Measurements from ENCODE around the gene MLKL.
"Not testable (repeated sequence)": the region's sequence is repeated elsewhere in the genome, so short reads cannot be mapped to it uniquely, and the experiment has no call there.

The MLKL gene

DNA sequence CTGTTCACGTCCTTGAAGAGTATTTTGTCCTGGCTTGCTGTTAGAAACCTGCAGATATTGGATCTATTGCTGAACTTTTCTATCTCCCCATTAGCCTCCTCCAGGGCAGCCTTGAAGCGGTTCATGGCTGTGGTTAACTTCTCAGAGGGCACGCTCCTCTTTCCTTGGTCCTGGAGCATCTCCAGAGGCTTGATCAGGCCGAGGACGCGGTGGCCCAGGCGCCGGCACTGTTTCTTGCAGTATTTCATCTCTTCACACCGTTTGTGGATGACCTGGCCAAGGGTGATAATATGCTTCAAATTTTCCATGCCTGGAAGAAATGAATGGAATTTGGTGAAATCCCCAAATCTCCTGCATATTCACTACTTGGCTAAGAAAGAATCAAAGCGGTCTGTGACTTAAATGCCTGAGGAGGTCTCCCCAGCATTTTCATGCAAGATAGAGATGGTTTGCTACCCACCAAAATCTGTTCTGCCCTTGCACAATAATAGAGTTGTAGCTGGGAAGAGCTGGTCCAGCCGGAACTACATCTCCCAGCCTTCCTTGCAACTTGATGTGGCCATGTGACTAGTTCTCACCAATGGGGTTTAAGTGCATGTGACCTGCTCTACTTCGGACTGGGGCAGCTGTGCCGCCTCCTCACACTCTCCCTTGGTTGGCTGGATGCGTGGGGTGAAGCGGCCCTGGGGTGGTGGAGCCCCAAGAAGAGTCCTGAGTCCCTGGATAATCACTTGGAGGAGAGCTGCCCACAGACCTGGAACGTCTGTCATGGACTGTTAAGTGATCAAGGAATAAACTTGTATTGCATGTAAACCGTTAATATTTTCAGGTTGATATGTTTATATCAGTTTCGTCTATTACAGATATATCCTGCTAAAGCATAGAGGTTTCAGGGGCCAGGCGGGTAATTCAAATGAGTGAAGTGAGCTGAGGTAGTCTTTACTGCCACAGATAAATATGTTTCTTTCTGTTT, 4.9 kb downstream of the MLKL start:
- peak; percentile 86 for DNase-seq

DNA sequence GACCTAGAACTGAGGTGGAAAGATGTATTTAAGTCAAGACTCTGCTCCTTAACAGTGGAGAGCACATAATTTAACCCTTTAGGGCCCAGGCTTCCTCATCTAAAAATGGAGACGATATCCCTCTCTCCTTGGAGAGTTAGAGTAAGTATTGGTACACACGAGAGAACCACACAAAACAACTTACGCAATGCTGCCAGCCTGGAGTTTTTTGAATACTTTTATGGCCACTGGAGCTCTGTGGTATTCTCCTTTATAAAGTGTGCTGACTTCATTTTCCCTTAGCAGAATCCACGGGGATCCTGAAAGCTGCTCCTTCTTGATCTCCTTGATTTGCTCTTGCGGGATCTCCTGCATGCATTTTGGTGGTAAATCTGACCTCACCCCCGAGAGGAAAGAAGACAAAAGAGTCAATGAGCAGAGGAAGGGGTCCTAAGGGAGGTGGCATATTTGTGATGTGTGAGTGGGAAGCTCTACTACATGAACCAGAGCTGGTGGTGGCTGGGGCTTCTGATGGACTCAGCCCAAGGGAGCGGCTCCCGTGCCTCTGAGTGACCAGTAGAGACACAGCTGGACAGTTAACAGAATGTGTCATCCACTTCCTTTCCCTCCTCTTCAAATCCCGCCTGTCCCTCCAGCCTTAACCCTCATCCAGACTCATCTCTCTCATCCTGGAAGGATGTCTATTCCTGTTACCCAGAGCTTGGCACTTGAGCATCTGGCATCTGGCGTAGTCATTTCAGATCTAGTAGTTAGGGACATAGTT, 9.4 kb downstream of the MLKL start:
- no peak for DNase-seq

DNA sequence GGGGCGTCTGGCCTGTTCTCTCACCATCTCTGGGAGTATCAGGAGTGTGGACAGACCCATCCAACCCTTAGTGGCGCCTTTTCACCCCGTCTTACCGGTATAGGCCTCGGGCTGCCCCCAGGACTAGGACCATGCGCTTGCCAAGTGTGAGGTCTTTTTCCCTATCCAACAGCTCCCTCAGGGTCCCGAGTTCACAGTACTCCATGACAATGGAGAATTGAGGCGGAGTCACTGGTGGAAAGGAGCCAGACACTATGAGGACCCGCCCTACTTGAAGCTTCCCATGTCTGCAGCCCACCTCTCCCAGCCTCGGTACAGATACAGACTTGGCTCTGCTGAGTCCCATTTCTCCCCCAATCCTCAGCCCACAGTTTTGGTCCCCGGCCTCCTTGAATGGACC, 18.1 kb downstream of the MLKL start:
- no peak for DNase-seq

- DNase-seq = no peak
Observed at GRCh38 chr16:74680681-74681080, 20.0 kb downstream of the MLKL start.

DNA sequence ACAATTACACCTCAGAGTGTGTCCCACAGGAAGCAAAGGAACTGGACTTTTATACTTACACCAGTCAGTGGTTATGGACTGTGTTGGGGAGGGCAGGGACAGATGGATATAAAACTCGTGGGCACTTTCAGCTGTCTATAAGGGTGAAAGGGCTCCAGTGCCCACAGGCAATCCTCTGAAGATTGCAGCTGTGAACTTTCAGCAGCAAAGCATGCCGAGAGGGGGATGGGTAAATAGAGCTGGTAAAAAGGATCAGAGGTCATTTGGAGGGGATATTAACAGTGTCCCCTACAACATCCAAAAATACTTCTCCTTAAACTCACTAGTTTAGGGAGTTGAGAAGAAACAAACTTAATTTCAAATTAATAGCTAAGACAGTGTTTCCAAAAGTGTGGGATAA, 20.7 kb downstream of the MLKL start:
- no peak for DNase-seq

DNA sequence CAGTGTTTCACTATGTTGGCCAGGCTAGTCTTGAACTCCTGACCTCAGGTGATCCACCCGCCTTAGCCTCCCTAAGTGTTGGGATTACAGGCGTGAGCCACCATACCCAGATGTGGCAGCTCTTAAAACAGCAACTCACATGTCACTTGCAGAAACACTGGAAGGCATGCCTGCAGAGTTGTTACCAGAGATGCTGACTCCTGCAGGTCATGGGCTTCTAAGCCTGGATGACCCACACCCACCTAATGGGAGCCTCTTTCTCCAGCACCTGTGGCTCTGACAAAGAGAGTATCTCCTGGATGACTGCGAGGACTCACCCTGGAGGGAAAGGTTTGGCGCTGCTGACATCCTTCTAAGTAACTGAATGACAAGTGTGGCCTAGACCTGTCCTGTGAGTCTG, 22.8 kb downstream of the MLKL start:
- DNase-seq = no peak

DNA sequence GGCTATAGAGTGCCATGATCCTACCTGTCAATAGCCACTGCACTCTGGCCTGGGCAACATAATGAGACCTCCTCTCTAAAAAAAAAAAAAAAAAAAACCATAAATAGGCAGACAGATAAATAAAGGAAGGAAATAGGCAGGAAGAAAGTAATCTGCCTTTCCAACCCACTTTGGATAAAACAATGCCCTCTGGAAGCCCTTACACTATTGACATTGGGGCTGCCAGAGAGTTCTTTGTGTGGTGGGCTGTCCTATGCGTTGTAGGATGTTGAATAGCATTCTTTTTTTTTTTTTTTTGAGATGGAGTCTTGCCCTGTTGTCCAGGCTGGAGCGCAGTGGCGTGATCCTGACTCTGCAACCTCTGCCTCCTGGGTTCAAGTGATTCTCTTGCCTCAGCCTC, 26.8 kb downstream of the MLKL start:
- no peak for DNase-seq

GRCh38 chr16:74668877-74669276, 31.8 kb downstream of the MLKL start:
- DNase-seq = not testable (repeated sequence)

- peak; percentile 53 for DNase-seq
Observed at GRCh38 chr16:74667255-74667700, 33.4 kb downstream of the MLKL start.

DNA sequence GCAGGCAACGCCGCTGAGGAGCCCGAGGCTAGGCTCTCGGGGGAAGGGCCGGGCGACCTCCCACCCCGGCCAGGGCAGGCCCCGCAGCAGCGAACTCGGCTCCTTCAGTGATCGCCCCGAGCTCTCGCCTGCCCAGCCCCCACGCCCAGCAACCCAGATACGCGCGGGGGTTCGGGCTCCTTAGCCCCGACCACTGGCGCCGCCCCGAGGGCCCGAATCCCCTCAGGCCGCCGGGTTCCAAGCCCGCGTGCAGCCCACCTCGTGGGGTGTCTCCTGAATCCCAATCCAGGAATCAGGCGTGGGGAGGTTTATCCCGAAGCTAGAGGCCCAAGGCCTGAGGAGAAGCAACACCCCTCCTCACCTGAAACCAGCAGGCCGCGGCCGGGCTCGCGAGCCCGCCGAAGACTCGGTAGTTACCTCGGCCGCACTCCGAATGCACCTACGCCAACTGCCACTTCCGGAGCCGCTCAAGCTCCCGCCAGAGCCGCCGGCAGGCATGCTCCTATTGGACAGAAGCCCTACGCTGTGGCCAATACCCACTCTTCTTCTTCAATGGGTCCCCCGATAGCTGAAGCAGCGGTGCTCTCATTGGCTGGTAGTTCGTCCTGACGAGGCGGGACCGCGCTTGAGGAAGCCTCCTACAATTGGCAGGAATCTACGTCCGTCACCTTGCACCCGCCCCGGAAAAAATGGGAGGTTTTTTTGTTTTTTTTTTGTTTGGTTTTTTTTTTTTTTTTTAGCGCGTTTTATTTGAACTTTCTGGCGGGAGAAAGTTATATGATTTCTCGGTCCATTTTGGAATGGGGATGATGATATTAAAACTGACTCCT, 34.0 kb downstream of the MLKL start, which contains the start of gene RFWD3:
Gene RFWD3, minus strand, starts transcription at position 453 of the 830 bp plus-strand sequence. CDS start 5,428 bp downstream, outside the sequence.
- peak; percentile 98 for DNase-seq

DNA sequence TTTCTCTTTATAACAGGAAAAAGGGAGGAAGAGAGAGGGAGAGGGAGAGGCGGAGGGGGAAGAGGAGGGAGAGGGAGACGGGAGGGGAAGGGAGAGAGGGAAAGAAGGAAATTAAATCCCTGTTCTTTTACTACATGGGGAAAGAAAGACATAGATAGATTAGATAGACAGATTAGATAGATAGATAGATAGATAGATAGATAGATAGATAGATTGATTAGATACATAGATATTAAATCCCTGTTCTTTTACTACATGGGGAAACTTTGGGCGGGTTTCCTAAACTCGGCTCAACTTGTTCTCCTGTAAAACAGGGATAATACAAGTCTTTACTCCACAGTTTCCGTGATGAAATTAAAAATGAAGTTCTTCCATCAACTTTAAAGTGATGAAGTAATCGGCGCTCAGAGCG, 34.6 kb downstream of the MLKL start:
- DNase-seq = no peak

GRCh38 chr16:74661064-74661463, 39.6 kb downstream of the MLKL start:
- no peak for DNase-seq

DNA sequence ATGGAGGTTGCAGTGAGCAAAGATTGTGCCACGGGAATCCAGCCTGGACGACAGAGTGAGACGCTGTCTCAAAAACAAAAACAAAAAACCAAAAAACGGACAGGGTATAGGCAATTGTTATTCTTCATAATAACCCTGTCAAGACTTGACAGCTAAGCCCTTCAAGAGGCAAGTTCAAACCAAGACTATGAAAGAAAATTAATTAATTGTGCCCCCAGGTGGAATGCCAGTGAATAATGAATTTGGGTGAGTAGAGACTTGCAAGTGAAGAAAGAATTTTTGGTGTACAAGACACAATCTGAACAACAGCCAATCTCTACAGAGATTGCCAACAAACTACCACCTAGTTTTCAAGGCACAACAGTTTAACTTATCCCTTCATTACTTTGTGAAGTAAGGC, 40.3 kb downstream of the MLKL start:
- DNase-seq = no peak

DNA sequence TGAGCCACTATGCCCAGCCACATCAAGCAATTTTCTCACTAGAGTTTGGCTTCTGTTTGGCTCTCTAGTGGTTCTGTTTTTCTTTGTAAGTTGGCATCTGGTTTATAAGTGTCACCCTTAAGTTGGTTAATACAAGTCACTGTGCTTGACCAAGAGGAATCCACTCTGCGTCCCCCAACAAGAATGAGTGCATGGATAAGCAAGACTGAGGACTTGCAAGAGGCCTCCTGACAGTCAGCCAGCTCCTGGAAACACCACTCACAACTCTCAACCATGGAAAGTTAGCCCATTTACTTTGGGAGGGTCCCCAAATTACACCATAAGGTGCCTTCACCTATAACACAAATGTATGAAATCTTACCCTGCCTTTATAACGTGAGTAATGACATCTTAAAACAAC, 41.6 kb downstream of the MLKL start:
- DNase-seq = no peak

GRCh38 chr16:74657870-74658642, 42.6 kb downstream of the MLKL start:
- no peak for DNase-seq

DNA sequence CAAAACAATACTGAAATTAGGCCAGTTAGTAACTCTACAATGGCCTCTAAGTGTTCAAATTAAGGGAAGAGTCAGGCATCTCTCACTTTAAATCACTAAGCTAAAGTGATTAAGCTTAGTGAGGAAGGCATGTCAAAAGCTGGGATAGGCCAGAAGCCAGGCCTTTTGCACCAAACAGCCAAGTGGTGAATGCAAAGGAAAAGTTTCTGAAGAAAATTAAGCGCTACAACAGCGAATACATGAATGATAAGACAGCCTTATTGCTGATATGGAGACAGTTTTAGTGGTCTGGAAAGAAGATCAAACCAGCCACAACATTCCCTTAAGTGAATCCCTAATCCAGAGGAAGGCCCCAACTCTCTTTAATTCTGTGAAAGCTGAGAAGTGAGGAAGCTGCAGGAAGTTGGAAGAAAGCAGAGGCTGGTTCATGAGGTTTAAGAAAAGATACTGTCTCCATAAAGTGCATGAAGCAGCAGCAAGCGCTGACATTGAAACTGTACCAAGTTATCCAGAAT, 46.1 kb downstream of the MLKL start:
- no peak for DNase-seq

- not testable (repeated sequence) for DNase-seq
Observed at GRCh38 chr16:74652883-74653282, 47.8 kb downstream of the MLKL start.

DNA sequence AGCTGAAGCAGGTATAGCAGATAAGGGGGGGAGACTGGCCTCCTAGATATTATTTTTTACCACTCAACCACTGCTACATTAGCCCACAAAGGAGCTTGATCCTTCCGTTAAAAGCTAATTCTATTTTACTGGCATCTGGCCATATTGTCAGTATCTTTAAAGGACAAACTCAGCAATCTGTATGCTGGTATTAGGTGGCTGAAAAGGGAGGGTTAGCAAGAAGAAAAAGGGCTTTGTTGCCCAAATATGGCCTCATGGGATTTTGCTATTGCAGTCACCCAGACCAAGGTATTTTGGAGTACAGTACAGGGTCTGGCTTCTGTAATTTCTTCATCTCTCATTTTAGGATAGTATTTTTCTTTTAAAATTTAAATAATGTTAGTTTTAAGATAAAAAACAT, 48.4 kb downstream of the MLKL start:
- no peak for DNase-seq

- DNase-seq = no peak
Observed at GRCh38 chr16:74651841-74652240, 48.8 kb downstream of the MLKL start.

DNA sequence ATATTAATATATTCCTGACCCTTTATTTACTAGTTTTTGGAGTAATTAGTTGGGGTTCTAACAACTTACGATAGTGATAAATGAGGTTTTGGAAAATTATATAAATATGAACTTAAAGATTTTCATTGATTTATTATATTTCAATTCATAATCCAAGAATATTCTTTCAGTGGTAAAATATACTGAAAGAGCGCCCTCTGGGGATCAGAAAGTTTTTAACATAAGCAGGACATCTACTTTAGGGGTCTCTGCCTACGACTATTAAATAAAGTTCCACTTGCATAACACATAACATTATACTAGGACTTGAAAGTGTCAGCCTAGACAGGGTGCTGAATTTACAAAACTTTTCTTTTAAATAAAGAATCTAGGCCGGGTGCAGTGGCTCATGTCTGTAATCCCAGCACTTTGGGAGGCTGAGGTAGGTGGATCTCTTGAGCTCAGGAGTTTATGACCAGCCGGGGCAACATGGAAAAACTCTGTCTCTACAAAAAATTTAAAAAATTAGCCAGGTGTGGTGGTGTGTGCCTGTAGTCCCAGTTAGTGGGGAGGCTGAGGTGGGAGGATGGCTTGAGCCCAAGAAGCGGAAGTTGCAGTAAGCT, 49.6 kb downstream of the MLKL start:
- DNase-seq = no peak

DNA sequence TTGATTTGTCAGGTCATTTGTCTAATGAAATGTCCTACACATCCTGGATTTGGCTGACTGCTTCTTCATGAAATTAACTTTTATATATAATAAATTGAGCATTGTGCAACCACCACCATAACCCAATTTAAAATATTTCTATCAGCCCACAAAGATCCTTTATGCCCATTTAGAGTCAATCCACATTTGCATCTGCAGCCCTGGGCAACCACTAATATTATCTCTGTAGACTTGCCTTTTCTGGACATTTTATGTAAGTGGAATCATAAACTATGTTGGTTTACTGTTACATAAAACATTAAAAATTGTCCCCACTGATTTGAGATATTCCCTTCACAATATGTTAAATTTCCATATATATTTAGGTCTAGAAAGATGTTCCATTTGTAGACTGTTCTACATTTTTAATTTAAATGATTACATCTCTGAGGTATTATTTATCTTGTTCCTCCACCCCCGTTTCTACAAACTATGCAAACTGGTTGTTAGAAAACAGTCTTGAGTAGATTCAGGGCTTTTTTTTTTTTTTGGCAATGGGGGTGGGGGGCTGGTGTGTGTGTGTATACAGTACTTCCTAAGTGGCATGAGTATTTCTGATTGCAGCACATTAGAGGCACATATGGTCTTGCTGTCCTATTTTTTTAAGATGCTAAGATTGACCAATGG, 50.7 kb downstream of the MLKL start:
- DNase-seq = no peak

All from right hindlimb (tissue), 1 donor.